A673 (cell line): ENCODE data around the gene RABIF.

Source experiments
- CTCF ChIP-seq: fragments of 300-800, 200-600 bp; sonication (generic); conservative IDR thresholded peaks from 2 replicates; pipeline ENCODE4 v1.5.1; 2017; ENCODE audit warnings: low read depth, mild to moderate bottlenecking, antibody characterized with exemption, low read length, moderate library complexity, mixed read lengths
- EZH2 ChIP-seq: fragments of 200-600 bp; sonication (generic); IDR thresholded peaks from 2 replicates; pipeline ENCODE4 v1.6.1; 2017; ENCODE audit warnings: borderline replicate concordance, low read depth, mild to moderate bottlenecking, mixed read lengths, antibody characterized with exemption, low read length; ENCODE audit not compliant: poor library complexity, severe bottlenecking

GRCh38 chr1:202934755-202935154 is 45.8 kb upstream of the RABIF start:
- TF ChIP-seq CTCF (no peak), EZH2 (no peak)
